ENCODE results near the gene RNF220.

The RNF220 gene

GRCh38 chr1:44407430-44408211 lies 2.6 kb downstream of the RNF220 start:
- no peak for DNase-seq

GRCh38 chr1:44408212-44408582 lies 3.1 kb downstream of the RNF220 start:
- DNase-seq = no peak

DNA sequence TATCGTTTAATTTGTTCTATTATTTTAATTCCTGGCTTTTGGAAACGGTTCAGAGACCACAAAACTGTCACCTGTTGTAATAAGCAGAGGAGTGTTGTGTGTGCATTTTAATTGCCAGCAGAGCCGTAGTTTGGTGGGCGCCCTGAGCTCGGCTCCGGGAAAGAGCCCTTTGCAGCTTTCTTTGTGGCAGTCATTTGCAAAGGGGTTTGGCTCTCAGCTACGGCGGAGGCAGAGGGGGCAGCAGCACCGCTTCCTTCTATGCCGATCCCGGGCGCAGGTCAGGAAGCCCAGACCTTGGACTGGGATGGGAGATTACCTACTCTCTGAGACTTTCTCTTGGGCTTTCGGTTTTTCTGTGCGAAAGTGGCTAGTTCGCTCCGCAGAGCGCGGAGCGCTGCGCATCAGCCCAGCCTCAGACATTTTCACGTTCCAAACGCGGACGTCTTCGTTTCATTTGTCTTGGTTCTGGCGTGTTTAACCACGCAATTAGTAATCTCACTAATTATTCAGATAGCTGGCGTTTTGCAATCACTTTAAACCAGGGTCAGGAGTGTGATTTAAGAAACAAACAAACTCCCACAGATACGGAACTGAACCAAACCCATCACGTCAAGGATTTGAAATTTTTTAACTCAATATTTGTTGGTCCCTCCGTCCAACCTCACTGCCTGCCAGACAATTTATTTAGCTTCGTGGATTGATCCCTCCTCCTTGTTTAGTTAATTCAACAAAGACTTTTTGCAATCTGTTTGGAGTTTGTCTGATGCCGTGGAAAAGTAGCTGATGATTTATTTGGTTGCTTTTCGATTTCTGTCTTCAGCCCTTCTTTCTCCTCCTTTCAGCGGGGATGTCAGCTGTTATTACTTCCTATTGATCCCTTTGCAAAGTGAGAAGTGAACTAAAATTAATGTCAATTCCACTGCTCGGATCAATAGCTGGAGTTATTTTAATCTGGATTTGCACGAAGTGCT lies 3.9 kb downstream of the RNF220 start:
- no peak for DNase-seq

DNA sequence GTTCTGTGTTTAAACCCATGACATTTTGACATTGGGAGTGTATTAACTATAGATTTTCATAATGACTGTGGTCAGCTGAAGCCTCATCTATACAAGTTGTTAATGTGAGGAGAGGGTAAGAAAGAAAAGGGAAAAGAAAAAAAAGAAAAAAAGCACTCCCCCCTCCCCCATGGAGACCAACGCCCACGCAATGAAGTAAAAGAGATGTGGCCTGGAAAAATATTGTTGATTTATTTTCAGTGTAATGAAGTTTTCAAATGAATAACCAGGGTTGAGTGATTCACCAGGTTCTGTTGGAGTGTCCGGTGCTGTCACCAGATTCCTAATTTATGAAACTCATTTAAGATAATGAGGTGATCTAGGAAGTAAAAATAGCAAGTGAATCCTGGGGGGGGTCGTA lies 4.7 kb downstream of the RNF220 start:
- DNase-seq = no peak

DNA sequence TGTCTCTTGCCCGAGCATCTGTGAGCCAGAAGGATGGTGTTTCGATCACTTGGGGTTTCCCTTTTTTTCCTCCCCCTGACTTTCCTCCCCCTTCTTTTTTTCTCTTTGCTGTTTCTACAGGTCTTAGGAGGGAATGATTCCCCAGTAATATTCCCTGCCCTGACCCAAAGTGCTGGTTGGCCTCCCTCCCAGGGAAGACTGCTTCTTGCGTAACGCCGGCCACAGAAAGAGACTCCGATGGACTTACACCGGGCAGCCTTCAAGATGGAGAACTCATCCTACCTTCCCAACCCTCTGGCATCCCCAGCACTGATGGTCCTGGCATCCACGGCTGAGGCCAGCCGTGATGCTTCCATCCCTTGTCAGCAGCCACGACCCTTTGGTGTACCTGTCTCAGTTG lies 6.8 kb downstream of the RNF220 start:
- no peak for DNase-seq

DNA sequence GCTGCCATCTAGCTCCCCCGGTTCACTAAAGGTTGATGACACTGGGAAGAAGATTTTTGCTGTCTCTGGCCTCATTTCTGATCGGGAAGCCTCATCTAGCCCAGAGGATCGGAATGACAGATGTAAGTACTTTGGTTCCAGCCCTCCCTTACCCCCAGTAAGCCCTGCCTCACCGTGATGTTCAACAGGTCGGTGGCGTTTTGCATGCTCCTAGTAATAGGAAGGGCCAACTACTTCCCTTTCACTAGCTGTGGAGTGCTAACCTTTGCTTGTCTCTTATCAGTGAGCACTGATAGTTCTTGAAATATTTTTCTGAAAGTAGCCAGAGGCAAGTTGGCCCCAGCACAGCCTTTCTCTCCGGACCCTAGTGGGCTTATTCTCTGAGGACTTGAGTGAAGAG lies 7.5 kb downstream of the RNF220 start:
- DNase-seq = no peak

DNA sequence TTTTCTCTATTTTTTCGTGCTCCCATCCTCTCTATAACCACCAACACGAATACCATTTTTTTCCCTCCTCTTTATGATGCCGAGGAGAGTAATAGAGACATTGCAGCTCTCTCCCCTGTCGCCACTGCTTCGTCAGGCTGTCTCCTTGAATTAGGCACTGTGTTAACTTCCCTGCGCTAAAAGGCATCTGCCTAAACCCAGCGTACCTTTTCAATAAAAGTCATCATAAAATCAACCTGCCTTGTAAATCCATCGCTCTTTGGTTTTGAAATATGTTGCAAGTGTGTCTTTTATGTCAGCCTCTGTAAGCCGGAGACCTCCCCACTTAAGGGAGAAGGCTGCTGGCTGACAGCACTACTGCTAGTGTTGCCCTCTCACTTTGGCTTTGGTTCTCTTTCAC lies 8.7 kb downstream of the RNF220 start:
- no peak for DNase-seq

DNA sequence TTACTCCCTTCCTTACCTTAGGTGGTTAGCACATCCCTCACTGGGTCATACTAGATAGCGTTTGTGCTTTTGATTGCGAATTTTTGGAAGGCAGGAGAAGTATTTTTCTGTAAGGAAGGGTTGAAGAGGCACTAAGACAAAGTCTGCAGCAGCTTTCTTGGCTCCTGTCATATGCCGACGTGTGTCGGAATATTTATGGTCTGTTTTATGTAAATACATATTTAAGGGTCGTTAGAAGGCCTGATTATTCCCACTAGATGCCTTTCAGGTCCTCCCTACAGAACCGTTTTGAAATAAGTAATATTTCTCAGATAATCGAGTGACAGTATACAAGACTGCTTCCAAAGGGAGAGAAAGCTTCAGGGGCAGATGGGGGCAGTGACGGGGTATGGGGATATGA lies 10.0 kb downstream of the RNF220 start:
- no peak for DNase-seq

DNA sequence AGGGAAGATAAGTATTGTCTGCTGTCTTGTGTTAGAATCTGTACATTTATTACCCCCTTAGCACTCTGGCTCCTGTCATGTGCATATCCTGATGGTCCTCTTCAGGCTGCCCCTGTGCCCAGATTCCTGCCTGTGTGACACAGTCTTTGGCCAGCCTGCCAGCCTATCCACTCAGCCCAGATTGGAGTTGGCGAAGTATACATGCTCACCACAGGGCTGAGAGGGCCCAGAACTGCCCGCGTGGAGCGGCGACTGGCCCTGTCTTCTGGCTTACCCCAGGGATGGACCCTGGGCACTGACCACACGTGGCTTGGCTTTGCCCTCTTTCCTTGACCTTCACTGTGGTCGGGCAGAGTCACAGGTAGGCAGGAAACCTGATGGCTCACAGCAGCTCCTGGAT lies 11.4 kb downstream of the RNF220 start:
- DNase-seq = no peak

- DNase-seq = no peak
Observed at GRCh38 chr1:44417351-44418021, 12.4 kb downstream of the RNF220 start.

GRCh38 chr1:44418022-44418673 lies 13.1 kb downstream of the RNF220 start:
- no peak for DNase-seq

- DNase-seq = no peak
Observed at GRCh38 chr1:44419901-44420300, 14.8 kb downstream of the RNF220 start.

- DNase-seq = no peak
Observed at GRCh38 chr1:44420535-44420934, 15.5 kb downstream of the RNF220 start.

DNA sequence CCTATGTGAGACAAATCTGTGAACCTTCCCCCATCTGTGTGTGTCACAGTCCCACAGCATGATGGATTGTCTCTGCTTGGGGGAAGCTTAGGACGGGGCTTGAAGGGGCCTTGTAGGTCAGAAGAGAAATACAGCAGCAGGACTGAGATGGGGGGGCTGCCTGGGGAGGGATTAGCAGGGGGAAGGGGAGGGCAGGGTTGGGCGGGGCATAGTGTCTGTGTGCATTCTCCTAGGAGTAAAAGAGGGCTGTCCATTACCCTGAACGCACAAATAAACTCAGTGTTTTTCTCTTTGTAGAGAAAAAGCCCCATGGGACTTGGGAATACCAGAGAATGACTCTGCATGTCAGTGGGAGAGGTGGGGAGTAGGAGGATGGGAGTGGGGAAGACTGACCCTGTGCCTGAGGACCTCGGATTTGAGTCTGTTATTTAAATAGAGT lies 16.4 kb downstream of the RNF220 start:
- no peak for DNase-seq

GRCh38 chr1:44422161-44422560 lies 17.1 kb downstream of the RNF220 start:
- no peak for DNase-seq

DNA sequence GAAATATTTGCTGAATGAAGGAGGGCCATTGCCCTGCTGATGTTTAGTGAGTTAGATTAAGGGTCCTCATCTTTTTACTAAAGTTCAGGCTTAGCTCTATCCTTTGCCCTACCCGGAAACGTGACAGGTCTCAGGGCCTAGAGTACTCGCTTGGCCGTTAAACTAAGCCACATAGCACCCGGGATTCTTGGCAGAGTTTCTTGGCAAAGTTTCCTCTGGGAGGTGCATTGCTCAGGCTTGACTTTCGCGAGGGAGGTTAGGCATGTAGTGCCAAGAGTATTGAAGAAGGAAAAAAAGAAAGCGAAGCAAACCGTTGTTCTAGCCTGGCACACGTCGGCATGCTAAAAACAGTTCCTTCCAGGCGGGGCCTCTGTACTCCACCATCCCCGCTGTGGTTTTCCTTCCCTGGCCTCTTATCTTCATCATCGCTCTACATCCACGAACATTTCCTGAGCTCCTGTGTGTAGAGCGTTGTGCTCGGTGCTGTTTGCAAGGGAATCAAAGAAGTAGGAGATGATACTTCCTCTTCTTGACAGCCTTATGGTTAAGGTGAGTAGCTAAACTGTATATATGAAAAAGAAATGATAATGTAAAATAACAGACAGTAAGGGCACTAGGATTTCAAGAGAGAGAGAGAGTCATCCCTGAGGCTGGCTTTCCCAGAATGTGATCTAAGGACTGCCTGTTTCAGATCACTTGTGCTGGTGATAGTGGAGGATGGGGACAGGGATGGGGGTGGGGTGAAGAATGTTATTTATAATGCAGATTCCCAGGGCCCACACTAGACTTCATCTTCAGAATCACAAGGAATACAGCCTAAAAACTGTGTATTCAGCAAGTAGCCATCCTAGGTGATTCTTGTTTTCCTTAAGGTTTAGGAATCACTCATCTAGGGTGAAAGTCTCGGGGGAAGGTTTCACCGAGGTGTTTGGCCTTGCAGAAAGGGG lies 18.8 kb downstream of the RNF220 start:
- no peak for DNase-seq

- DNase-seq = no peak
Observed at GRCh38 chr1:44424747-44425146, 19.7 kb downstream of the RNF220 start.

DNA sequence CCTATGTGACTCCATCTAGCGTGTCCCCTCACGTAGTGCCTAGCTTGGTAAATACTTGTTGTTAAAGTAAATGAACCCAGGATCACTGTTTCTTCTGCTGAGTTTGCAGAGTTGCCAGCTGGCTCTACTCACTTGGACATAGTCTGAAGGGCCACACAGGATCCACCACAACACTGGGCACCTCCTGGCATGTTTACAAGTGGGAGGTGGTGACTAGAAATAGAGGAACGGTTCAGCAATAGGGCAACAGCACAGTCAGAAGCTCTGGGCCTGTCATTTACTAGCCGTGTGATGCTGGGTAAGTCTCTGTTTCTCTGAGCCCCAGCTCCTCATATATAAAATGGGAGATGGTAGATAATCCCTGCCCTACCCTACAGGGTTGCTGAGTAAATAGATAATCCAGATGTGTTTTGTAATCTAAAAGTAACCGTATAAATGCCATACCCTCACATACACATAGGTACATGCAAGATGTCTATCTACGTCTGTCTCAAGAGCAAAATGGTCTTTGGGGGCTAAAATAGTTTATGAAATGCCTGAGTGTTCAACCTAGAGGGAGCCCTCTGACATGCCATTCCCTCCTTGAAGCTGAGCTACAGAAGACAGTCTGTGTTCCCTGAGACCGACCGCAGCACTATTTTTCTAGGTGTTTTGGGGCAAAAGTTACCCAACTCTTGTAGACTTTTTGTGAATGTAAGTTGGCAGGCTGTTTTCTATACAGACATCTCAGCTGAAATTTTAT lies 20.5 kb downstream of the RNF220 start:
- no peak for DNase-seq

DNA sequence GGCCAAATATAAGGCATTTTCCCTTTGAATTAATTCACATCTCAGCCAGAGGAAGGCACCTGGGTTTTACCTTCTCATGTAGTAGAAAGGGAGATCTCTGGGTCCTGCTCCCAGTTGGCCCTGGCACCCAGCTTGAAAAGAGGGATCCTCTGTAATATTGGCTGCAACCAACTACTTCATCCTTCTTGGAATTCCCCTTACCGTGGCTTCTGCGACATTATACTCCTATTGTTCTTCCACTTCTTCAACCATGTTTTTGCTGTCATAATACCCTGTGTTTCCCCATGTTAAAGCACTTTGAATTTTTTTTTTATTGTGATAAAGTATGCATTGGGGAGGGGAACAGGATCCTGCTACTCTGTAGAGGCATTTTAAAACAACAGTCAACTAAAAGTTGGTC lies 26.8 kb downstream of the RNF220 start:
- no peak for DNase-seq

- no peak for DNase-seq
Observed at GRCh38 chr1:44433209-44433608, 28.2 kb downstream of the RNF220 start.

Data from NCI-H187 treated with DMSO at 0.1 percent for 48 hours (cell line).